GM13976 (cell line): ENCODE data around the gene WDR86.
A peak's percentile ranks its signal among the peaks of the same experiment; 100 is the strongest.

Experiments
- DNase-seq: peaks from one replicate; pipeline ENCODE4 v3.0.0; 2012; ENCODE audit warnings: low spot score
- in situ Hi-C: fragments of 300-500 bp; cut with MboI; formaldehyde crosslinking; loops from one replicate; pipeline ENCODE4 v1.12.0; 2022; ENCODE audit warnings: low sequenced_read_pairs, mixed read lengths, inconsistent platforms; ENCODE audit not compliant: unreplicated experiment
- TF ChIP-seq, protein P1 (sequence below): IDR thresholded peaks from 2 replicates; pipeline ENCODE4 v1.5.1; 2012; ENCODE audit warnings: borderline replicate concordance, mild to moderate bottlenecking; ENCODE audit not compliant: insufficient read depth; ENCODE audit errors: extremely low read depth, missing control alignments, control extremely low read depth

The WDR86 gene

DNA sequence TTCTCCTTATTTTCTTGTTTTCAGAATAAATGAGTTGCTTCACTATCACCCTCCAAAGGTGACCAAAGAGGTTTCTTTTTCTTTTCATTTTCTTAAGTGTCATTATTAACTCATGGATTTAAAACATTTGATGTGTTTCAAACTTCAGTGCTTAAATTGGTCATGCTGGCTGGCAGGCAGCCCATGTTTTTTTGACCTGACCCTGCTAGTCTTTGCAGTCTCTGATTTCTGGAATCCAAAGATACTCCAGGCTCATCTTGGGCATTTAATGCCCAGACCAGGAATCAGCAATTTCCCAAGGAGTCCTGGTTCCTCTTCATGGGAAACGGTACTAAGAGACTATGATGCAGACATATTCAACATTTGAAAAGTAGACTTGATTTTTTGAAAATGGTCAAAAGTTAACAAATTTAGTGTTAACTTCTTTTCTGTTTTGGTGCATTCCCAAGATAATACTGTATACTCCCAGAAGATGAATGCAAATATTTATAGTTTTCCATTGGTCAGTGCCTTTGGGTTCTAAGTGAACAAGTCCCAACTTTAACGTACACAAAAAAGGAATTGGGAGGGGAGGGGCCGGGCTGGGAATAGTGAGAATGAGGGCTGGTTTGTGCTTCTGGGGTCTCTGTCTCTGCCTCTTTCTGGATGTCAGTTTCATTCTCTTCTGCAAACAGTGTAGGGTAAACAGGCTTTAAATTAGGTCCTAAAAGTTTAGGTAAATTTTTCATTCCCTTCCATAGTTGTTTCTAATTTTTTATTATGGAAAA, 48.5 kb downstream of the WDR86 start:
- no peak for DNase-seq
- TF ChIP-seq, protein P1, sequence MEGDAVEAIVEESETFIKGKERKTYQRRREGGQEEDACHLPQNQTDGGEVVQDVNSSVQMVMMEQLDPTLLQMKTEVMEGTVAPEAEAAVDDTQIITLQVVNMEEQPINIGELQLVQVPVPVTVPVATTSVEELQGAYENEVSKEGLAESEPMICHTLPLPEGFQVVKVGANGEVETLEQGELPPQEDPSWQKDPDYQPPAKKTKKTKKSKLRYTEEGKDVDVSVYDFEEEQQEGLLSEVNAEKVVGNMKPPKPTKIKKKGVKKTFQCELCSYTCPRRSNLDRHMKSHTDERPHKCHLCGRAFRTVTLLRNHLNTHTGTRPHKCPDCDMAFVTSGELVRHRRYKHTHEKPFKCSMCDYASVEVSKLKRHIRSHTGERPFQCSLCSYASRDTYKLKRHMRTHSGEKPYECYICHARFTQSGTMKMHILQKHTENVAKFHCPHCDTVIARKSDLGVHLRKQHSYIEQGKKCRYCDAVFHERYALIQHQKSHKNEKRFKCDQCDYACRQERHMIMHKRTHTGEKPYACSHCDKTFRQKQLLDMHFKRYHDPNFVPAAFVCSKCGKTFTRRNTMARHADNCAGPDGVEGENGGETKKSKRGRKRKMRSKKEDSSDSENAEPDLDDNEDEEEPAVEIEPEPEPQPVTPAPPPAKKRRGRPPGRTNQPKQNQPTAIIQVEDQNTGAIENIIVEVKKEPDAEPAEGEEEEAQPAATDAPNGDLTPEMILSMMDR, result no peak
- in situ Hi-C loops, result loop anchor here (10.0 kb wide), 1 partner anchor 83 kb away; the partner anchor contains the start of gene CRYGN

- TF ChIP-seq, protein P1, result no peak
- DNase-seq, result no peak
- in situ Hi-C loops, result no loop called here
These were observed 57.3 kb downstream of the WDR86 start for GRCh38 chr7:151352512-151352911.

DNA sequence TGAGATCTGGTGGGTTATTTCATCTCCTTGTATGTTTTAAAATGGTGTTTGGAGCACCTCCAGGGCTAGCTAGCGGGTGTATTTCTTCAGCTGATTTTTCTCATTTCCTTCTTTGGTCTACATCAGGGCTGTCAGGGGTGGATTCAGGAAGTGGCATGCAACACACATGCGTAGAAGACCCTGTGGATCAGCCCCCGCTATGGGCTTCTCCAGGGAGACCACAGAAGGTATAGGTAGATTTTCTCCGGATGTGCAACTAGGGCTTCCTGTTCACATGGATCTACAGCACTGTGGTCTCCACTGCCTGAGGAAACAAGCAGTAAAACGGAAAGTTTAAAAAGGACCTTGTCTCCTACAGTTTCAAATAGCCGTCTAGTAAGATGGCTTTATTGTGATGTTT, 57.9 kb downstream of the WDR86 start:
- TF ChIP-seq, protein P1, result no peak
- in situ Hi-C loops, result no loop called here
- DNase-seq, result peak; percentile 54

- TF ChIP-seq, protein P1, result peak; percentile 55
- in situ Hi-C loops, result no loop called here
- no peak for DNase-seq
These were observed 58.8 kb downstream of the WDR86 start for GRCh38 chr7:151351027-151351426.

DNA sequence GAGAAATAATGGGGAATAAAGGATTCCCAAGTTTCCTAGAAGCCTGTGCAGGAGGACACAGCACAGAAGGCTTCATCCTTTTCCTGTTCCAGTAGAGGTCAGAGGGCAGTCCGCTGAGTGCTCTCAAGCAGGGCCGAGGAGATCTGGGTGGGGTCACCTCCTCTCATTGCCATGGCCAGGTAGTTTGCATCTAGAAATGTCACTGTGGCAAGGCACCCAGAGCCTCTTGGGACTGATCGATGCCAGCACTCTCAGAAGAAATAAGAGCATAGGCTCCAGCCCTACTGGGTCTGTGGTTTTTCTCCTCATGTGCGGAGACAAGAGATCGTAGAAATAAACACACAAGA, 60.4 kb downstream of the WDR86 start:
- no peak for DNase-seq
- in situ Hi-C loops, result no loop called here
- TF ChIP-seq, protein P1, result no peak

DNA sequence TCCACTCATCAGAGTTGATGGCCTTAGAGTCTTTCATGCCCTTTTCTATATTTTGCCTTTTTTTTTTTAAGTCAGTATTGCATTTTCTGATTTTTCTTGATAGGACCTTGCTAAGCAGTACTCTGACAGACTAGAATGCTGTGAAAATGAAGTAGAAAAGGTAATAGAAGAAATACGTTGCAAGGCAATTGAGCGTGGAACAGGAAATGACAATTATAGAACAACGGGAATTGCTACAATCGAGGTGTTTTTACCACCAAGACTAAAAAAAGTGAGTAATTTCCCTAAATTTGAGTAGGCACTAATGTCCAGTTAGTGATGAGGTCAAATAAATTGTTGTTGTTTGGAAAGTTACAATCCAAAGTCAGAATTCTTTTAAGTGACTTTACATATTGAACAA, 60.9 kb downstream of the WDR86 start:
- TF ChIP-seq, protein P1, result no peak
- in situ Hi-C loops, result no loop called here
- no peak for DNase-seq
